Common myeloid progenitor, CD34-positive (primary cell): Measurements from ENCODE around the gene KIRREL3. TPM values are rescaled to one million over a fixed set of nuclear protein-coding genes. Genes with fewer than 3 reads are reported as not detected.

Source experiments
- CTCF ChIA-PET: fragments of 350-600 bp; sonication (Branson Sonifier 250); formaldehyde crosslinking; loops from one replicate; lab custom pipeline; 2021; ENCODE audit warnings: antibody characterized with exemption; lab: Charles Lee
- POLR2A ChIA-PET: fragments of 350-600 bp; sonication (Branson Sonifier 250); formaldehyde crosslinking; loops from one replicate; lab custom pipeline; 2021; ENCODE audit warnings: antibody characterized with exemption; lab: Charles Lee
- DNase-seq, 3 donors: peaks; one replicate each; pipeline versions ENCODE4 v3.0.0 to v3.0.0-alpha.2; 2013
- H3K27ac ChIP-seq, 2 experiments: 1 replicate in 1 of 2; 2 replicates in 1 of 2; pipeline ENCODE4 v1.7.0; 2013; ENCODE audit warnings: inconsistent platforms in 2 of 2, low read length in 2 of 2, mild to moderate bottlenecking in 2 of 2, low read depth in 1 of 2, moderate library complexity in 1 of 2; ENCODE audit not compliant: severe bottlenecking in 2 of 2, insufficient read depth in 1 of 2, poor library complexity in 1 of 2
- H3K27me3 ChIP-seq, 5 experiments: replicated peaks in 2 of 5; 1 replicate in 3 of 5; 2 replicates in 2 of 5; pipeline versions ENCODE4 v1.6.1 to v1.7.0; 2013; ENCODE audit warnings: low read length in 4 of 5, mild to moderate bottlenecking in 2 of 5, moderate library complexity in 2 of 5, inconsistent platforms in 1 of 5; ENCODE audit not compliant: insufficient read depth in 5 of 5, control insufficient read depth in 4 of 5
- H3K36me3 ChIP-seq, 4 experiments: 1 replicate in 2 of 4; 2 replicates in 2 of 4; pipeline versions ENCODE4 v1.6.1 to v1.7.0; 2013; ENCODE audit warnings: low read length in 3 of 4, control low read depth in 1 of 4, mild to moderate bottlenecking in 1 of 4; ENCODE audit not compliant: control insufficient read depth in 4 of 4, insufficient read depth in 4 of 4
- H3K4me1 ChIP-seq, 4 experiments: 1 replicate in 3 of 4; 2 replicates in 1 of 4; pipeline versions ENCODE4 v1.6.1 to v1.7.1; 2013; ENCODE audit warnings: low read length in 3 of 4, mild to moderate bottlenecking in 3 of 4, control low read depth in 1 of 4, inconsistent platforms in 1 of 4, moderate library complexity in 1 of 4; ENCODE audit not compliant: control insufficient read depth in 4 of 4, insufficient read depth in 4 of 4; ENCODE audit errors: control extremely low read depth in 1 of 4
- H3K4me3 ChIP-seq, 7 experiments: 1 replicate in 4 of 7; 2 replicates in 3 of 7; pipeline versions ENCODE4 v1.5.1 to v1.7.0; 2013; ENCODE audit warnings: mild to moderate bottlenecking in 7 of 7, low read length in 6 of 7, moderate library complexity in 6 of 7, inconsistent platforms in 2 of 7, low read depth in 2 of 7, control low read depth in 1 of 7; ENCODE audit not compliant: insufficient read depth in 4 of 7, control insufficient read depth in 1 of 7; ENCODE audit errors: extremely low read depth in 1 of 7
- H3K9me3 ChIP-seq, 5 experiments: 1 replicate in 4 of 5; 2 replicates in 1 of 5; pipeline versions ENCODE4 v1.6.1 to v1.7.1; 2013; ENCODE audit warnings: low read length in 4 of 5, mild to moderate bottlenecking in 2 of 5, inconsistent platforms in 1 of 5, low read depth in 1 of 5, moderate library complexity in 1 of 5; ENCODE audit not compliant: control insufficient read depth in 4 of 5, insufficient read depth in 2 of 5; ENCODE audit errors: control extremely low read depth in 1 of 5
- WGBS: methylation state at CpG from one replicate; pipeline ENCODE4 v1.1.5; 2013; ENCODE audit not compliant: insufficient coverage; 5-methylcytosine and 5-hydroxymethylcytosine counted together
- polyA plus RNA-seq: library from polyadenylated mRNA; unstranded; fragments of 120-200 nt; gene quantifications from one replicate; pipeline ENCODE4 v1.2.1, GENCODE V29; 2013

The KIRREL3 gene
- 0.99 TPM for polyA plus RNA-seq

DNA sequence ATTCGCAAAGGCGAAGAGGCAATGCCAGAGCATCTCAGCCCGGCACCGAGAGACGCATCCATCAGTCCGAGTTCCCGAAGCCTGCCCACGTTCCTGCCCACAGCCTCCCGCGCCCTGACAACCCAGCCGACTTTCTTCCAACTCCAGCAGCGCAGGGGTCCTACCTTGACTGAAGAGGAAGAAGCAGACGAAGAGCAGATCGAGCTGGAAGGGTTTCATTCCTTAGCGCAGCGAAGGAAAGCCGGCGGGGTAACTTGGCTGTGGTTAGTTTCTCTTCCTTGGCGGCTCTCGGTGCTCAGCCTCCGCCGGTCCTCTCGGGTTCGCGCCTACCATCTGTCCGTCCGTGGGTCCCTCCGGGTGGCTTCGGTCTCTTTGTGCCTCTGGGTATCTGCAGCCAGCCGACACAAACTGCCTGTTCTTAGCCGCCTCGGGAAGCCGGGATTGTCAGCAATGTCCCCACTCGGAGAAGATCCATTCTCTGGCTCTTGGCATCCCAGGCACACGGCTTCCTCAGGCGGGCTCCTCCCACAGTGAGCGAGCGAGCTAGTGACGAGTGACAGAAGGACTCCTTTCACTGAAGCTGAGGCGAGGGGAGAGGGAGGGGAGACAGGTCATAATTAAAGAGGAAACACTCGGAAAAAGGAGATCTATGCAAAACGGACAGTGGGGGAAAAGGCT lies at the start of gene KIRREL3:
TSS of gene KIRREL3 (minus strand) at position 480 of the 678 bp plus-strand sequence.
- CTCF ChIA-PET: interaction anchor here (0.6 to 1.5 kb wide), 2 partner anchors 9 to 10 kb away, joined by 3 to 4 read pairs; no protein-coding TSS in a partner anchor
- no peak within 1 kb of the TSS for H3K27ac ChIP-seq

DNA sequence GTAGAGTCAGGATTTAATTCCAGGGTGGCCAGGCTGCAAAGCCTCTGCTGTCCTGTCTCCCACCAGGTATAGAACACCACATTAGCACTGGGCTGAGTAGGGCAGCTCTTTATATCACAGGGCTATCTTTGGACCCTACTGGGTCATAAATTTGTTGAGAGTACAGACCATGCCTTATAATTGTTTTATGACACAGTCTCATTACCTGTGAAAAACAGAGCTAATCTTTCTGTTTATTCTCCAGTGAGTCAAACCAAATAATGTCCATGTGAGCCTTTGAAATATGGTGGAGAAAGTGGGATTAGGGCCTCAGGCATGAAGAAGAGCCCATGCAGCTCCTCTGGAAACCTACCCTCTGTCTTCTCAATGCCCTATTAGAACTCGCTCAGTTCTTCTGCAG lies 49.6 kb upstream of the KIRREL3 start:
- no peaks in the 10 kb centered on the region for H3K9me3 ChIP-seq
- no CpG with 5 or more reads among the region's 1 CpG for WGBS

More for the DNA sequence above, at the start of gene KIRREL3:
- Histone ChIP-seq H3K36me3 (no peaks in the 10 kb centered on the region), H3K4me1 (peaks cover 0 to 20% (median 10%) of the 10 kb centered on the region in 4 experiments), H3K27me3 (peaks cover 27 to 100% (median 53%) of the 10 kb centered on the region in 5 experiments), H3K9me3 (no peaks in the 10 kb centered on the region), H3K4me3 (peak within 1 kb of the TSS in 5 of 7 experiments; percentile 19 to 68 (median 39))
- 4% methylated on average over 40 of the region's 42 CpGs for WGBS
- POLR2A ChIA-PET: no interaction called here
- peak; percentile 14 to 40 (median 23) for DNase-seq

DNA sequence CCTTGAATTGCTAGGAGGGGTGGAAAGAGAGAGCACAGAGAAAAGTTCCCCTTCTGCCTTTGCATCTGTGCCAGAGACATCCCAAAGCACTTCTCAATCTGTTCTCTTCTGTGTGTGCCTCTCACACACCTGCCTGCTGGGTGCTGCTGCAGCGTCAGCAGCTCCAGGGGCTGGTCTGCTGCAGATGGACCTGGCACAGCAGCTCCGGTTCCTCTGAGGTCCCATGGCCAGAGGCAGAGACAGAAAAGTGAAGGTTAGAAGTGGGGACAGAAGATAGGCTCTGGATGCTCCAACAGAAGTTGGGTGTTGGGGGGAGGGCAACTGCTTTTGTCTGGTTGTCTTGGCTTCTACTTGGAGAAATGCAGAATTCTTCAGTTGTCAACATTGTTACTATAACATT lies 48.9 kb upstream of the KIRREL3 start:
- no peak overlapping the region for H3K27ac ChIP-seq
- CTCF ChIA-PET: no interaction called here
- DNase-seq: no peak

More for the DNA sequence above, 49.6 kb upstream of the KIRREL3 start:
- no peaks in the 10 kb centered on the region for H3K36me3 ChIP-seq
- CTCF ChIA-PET: interaction anchor here (0.6 to 1.0 kb wide), 2 partner anchors 13 to 657 kb away, joined by 3 read pairs; no protein-coding TSS in a partner anchor
- no peaks in the 10 kb centered on the region for H3K4me1 ChIP-seq
- no peak overlapping the region for H3K4me3 ChIP-seq
- POLR2A ChIA-PET: no interaction called here
- H3K27me3 ChIP-seq: peaks cover 0 to 4% (median 2%) of the 10 kb centered on the region in 5 experiments
- DNase-seq: no peak
- H3K27ac ChIP-seq: no peak overlapping the region

DNA sequence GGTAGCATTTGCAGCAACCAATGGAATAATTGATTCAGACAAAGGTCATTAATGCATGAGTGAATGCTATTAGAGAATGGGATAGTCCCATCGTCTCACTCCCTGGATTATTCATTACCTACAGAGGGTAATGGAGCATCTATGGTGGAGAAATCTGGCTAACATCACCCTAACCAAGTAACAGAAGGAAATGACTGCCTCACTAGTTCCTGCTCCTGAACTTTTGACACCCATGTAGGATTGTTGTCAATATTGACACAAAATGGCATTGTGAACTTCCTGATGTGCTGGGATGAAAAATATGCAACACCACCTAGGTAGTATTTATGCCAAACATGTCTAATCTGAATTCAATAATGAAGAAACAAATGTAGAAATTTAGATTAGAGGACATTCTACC lies 44.0 kb upstream of the KIRREL3 start:
- peaks cover 0 to 5% (median 1%) of the 10 kb centered on the region in 5 experiments for H3K27me3 ChIP-seq
- no peaks in the 10 kb centered on the region for H3K36me3 ChIP-seq
- no peaks in the 10 kb centered on the region for H3K9me3 ChIP-seq
- H3K27ac ChIP-seq: no peak overlapping the region
- ChIA-PET CTCF (no interaction called here), POLR2A (no interaction called here)
- no peak for DNase-seq
- WGBS: no CpG with 5 or more reads among the region's 1 CpG
- H3K4me1 ChIP-seq: no peaks in the 10 kb centered on the region
- H3K4me3 ChIP-seq: no peak overlapping the region

More for the DNA sequence above, 48.9 kb upstream of the KIRREL3 start:
- POLR2A ChIA-PET: no interaction called here
- Histone ChIP-seq H3K4me3 (no peak overlapping the region), H3K9me3 (no peaks in the 10 kb centered on the region), H3K27me3 (peaks cover 0 to 4% (median 2%) of the 10 kb centered on the region in 5 experiments), H3K4me1 (no peaks in the 10 kb centered on the region), H3K36me3 (no peaks in the 10 kb centered on the region)
- 100% methylated on average over 1 of the region's 2 CpGs for WGBS

DNA sequence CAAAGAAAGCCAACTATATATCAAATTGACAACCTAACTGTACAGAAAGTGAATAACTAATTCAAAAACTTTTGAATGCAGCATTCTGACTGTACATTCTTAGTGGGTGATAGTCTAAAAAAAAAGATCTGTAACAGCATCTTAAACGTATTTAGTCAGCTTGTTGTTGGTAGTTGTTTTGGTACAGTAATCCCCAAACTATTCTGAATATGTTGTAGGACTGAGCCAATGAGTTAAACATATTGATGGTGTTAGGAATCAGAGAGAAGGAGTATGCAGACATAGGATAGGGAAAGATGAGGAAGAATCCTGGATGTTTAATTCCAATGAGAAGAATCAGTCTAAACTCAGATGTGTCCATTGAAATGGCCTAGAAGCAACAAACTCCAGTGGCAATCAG lies 41.9 kb upstream of the KIRREL3 start:
- no peak for DNase-seq
- CTCF ChIA-PET: no interaction called here
- 92% methylated on average over 1 of the region's 1 CpG for WGBS
- no peaks in the 10 kb centered on the region for H3K9me3 ChIP-seq
- no peaks in the 10 kb centered on the region for H3K4me1 ChIP-seq
- H3K27me3 ChIP-seq: peaks cover 0 to 13% (median 3%) of the 10 kb centered on the region in 5 experiments
- H3K4me3 ChIP-seq: no peak overlapping the region
- POLR2A ChIA-PET: no interaction called here
- no peak overlapping the region for H3K27ac ChIP-seq
- H3K36me3 ChIP-seq: no peaks in the 10 kb centered on the region

DNA sequence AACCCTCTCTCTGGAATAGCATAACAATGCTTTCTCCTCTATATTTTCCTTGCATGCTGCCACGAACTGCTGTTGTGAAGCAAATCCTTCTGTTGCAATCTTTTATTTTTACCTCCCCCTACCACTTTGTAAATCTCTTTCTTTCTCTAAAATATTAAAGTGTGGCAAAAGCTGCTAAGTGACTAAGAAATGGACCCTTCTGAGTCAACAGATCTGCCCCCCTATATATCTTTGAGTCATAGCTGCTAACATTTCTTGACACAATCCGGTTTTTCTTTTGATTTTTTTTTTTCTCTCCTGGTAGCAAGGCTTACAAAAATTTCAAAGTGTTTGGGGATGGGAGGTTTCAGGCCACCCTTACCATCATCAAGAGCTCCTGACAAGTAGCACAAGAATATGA lies 39.0 kb upstream of the KIRREL3 start:
- CTCF ChIA-PET: no interaction called here

DNA sequence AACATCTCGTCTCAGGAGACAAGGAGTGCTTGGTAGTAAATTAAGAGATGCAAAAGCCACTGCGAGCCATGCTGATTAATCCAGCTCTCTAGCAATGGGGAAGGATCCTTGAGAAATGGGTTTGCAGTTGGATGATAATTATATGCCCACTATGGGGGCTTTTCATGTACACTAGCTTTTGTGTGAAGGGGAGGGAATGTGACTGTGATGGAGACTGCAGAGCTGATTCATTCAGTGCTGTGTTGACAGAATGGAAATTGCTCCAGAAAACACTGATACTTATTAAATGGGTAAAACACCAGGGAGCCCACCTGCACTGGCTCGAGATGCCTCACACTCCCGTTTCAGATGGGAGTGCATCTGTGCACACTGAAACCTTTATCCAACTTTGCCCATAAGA lies 37.0 kb upstream of the KIRREL3 start:
- POLR2A ChIA-PET: no interaction called here
- Histone ChIP-seq H3K4me1 (no peaks in the 10 kb centered on the region), H3K9me3 (no peaks in the 10 kb centered on the region), H3K27ac (no peak overlapping the region), H3K27me3 (peaks cover 0 to 18% (median 6%) of the 10 kb centered on the region in 5 experiments), H3K36me3 (no peaks in the 10 kb centered on the region), H3K4me3 (no peak overlapping the region)
- 86% methylated on average over 3 of the region's 4 CpGs for WGBS
- CTCF ChIA-PET: interaction anchor here (1.1 kb wide), 1 partner anchor 13 kb away, joined by 3 read pairs; no protein-coding TSS in a partner anchor
- no peak for DNase-seq

More for the DNA sequence above, 39.0 kb upstream of the KIRREL3 start:
- Histone ChIP-seq H3K27ac (no peak overlapping the region), H3K4me1 (no peaks in the 10 kb centered on the region), H3K36me3 (no peaks in the 10 kb centered on the region), H3K9me3 (no peaks in the 10 kb centered on the region), H3K4me3 (no peak overlapping the region), H3K27me3 (peaks cover 0 to 18% (median 6%) of the 10 kb centered on the region in 5 experiments)
- no peak for DNase-seq
- POLR2A ChIA-PET: interaction anchor here (0.6 kb wide), 1 partner anchor 1305 kb away, joined by 3 read pairs; no protein-coding TSS in a partner anchor
- 43% methylated on average over 1 of the region's 2 CpGs for WGBS
